Activated T-helper 9 cell treated with anti-CD3 and anti-CD28 coated beads, Interleukin-2, amount 50 U/mL, for 16 hours (primary cell): ENCODE results near the gene ABR.
A peak's percentile ranks its signal among the peaks of the same experiment; 100 is the strongest.
"Not testable (repeated sequence)": the region's sequence is repeated elsewhere in the genome, so short reads cannot be mapped to it uniquely, and the experiment has no call there.

Source experiments
- DNase-seq: peaks from one replicate; pipeline ENCODE4 v3.0.0-alpha.2; 2020; ENCODE audit warnings: low read depth

Gene ABR

GRCh38 chr17:1008008-1008761 lies 171.6 kb downstream of the ABR start:
- no peak for DNase-seq

GRCh38 chr17:1007310-1008007 lies 172.3 kb downstream of the ABR start:
- DNase-seq, result no peak

DNA sequence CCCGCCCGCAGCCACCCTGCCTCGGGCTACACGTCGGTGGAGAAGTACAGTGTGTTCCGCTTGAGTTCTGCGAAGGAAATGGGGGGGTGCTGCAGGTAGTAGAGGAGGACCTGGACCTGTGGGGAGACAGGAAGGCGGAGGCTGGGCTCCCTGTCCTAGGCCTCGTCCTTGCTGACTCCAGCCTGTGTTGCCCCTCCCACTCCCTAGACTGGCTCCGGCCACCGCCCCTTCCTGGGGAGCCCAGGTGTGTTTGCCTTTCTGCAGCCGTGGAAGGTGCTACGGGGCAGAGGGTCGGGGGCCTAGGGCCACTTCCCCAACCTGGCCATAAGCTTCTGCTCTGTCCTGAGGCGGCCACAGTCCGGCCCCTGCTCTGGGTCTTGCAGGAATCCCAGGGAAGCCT lies 173.7 kb downstream of the ABR start:
- no peak for DNase-seq

GRCh38 chr17:1005361-1005946 lies 174.3 kb downstream of the ABR start:
- no peak for DNase-seq

GRCh38 chr17:1004769-1005295 lies 174.9 kb downstream of the ABR start:
- no peak for DNase-seq

GRCh38 chr17:1003972-1004768 lies 175.6 kb downstream of the ABR start:
- no peak for DNase-seq

- no peak for DNase-seq
Observed at GRCh38 chr17:1003633-1003971, 176.2 kb downstream of the ABR start.

DNA sequence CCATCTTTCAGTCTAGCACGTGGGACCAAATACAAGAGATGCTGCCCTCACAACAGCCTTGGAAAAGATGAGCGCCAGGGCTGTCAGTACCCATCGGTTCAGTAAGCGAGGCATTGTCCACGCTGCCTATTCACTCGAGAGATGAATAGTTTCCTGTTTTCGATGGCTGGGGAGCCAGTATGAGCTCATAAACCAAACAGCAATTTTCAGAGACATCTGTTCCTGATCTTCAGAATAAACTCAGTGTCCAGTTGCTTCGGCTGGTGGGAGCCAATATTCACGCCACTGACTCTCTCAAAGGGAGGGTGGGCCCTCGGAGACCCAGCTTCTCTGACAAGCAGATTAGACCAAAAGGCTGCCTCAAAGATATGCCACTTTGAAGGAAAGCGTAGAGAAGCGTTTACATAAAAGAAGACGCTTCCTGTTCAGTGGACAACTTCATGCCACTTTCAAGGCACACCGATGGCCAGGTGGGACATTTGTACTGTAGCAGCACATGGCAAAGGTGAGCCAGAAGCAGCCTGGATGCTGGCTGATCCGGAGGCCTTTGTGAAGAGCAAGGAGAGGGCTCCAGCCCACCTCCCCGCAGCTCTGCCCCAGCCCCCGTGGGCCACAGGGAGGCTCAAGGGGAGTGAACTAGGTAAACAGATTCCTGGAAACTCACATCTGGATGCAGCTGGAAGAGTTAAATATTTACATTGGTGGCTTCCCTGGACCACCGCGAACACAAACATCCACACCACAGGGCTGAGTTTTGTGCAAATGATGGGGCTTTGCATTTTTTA lies 176.8 kb downstream of the ABR start:
- no peak for DNase-seq

- DNase-seq, result no peak
Observed at GRCh38 chr17:1002412-1002753, 177.4 kb downstream of the ABR start.

DNA sequence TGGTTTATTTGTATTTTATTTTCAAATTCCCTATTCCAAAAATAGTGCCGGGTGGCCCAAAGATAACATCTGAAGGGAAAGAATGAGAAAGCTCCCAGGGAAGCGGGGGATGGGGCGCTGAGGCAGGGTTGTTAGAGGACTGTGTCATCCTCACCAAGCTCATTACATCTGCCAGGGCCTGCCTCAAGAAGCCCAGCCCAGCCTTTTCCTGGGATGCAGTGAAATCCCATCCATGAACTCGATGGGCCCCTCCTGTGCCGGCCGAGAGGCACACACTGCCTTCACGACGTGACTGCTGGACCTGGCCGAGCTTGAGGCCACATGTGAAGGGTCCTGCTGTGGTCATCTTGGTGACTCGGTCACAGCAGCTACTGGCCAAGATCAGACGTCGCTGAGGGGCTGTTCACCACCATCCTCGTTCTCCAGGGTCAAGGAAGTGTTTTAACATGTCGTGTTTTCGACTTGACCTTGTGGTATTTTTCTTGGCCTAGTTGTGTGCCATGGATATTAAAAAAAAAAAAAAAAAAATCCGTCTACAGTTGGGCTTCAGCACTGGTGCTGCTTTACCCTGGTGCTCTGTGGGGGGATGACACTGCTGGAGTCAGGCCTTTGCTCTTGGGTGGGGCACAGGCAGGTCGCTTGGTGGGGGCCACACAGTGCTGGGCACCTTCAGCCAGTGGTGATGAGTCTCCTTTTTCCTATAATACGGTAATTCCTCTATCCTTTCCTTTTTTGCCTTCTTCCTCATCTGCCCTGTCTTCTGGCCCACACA lies 178.0 kb downstream of the ABR start:
- no peak for DNase-seq

GRCh38 chr17:1000597-1001461 lies 179.0 kb downstream of the ABR start:
- DNase-seq, result no peak

DNA sequence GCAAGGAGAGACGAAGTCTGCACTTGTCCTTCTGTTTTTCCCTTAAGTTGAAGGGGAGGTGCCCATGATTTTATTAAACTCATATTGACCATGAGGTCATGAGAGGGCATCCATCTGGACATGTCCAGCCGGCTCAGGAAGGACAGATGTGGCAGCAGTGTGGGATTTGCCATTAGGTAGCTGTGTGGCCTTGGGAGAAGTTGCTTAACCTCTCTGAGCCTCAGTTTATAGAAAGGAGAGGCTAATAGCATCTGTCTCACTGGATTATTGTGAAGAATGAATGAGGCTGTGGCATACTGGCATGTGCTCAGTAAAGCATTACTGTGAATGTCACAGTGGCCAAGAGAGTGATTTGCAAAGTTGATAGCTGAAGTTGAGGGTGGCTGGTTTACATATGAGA lies 181.7 kb downstream of the ABR start:
- DNase-seq, result no peak

GRCh38 chr17:996554-997344 lies 183.0 kb downstream of the ABR start, which contains the start of gene TIMM22:
TIMM22 (plus strand) TSS chr17:997129; CDS start chr17:997143, 14 bp downstream.
- peak; percentile 85 for DNase-seq

DNA sequence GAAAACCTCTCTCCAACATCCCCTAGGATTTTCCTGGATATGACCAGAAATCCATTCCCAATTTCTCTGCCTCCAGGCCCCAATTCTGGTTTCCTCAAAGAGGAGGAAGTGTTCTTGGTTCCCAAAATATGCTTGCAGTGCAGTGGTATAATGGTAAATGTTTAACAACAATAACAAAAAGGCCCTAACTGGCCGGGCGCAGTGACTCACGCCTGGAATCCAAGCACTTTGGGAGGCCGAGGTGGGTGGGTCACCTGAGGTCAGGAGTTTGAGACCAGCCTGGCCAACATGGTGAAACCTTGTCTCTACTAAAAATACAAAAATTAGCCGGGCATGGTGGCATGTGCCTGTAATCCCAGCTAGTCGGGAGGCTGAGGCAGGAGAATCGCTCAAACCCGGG lies 184.5 kb downstream of the ABR start:
- DNase-seq, result not testable (repeated sequence)

DNA sequence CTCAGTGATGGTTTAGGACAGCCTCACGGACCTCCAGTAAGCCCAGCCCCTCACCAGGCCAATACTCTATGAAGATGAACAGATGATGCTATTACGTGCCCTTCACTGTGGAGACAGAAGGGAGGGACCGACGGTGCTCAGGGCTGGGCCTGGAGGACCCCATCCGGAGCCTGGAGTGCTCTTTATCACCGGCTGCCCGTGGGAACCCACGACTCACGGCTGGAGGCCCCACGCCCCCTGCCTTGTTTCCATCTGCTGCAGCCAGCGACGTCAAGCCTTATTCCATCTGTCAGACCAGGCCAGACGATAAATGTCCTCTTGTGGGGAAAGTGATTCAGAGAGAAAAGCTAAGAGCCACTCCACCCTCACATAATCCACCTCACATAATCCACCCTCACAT lies 186.8 kb downstream of the ABR start:
- no peak for DNase-seq

DNA sequence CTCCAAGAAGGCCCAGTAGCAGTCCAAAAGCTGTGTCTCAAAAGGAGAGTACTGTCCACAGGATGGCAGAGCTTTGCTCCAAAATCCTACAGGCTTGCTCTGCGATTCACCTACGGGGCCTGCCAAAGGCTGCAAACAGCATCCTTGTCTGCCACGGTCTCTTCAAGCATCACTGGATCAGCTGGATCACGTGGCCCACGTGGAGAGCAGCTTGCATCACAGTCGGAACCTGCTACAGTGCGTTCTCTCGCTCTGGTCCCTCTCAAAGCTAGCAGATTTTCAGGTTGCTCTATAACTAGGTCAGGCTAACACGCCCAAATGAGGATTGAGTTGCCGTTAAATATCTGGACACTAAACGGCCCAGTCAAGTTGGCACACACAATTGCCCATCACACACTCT lies 191.2 kb downstream of the ABR start:
- DNase-seq, result no peak

DNA sequence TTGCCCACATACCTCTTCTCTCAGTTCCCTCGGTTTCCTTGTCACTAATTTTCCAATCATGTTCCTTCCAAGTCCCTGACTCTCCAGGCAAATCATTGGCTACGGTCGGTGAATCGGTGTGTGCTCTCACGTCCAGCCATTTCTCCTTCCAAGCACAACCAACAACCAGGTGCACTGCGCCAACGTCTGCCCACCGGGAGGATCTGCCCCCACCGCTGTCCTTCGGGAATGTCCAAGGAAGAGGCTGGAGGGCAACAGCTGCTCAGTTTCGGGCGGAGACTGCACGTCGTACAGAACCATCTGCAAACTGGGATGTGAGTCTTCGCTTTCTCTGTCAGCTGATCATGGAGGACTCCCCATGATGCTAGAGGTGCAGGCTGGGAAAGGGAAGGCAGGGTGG lies 191.8 kb downstream of the ABR start:
- no peak for DNase-seq

GRCh38 chr17:986322-986929 lies 193.4 kb downstream of the ABR start:
- no peak for DNase-seq

DNA sequence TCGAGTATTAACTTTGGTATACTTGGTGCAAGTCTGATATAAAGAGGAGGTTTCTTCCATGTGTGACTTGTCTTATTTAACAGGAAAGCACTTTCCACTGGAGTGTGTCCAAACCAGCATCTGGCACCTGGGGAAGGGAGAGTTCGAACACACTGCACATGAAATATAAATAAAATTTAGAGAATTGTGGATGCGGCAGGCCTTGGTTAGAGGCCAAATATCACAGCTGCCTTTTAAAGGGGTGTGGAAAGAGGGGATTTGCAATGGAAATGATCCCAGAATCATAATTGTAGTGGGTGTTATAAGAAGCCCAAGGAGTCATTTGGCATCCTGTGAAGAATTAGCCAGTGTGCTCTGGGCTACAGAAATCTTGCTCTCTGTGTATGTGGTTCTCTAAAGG lies 195.9 kb downstream of the ABR start:
- DNase-seq, result no peak
